HG03378 (cell line): ENCODE measurements around the gene AGK.

Experiments
- ATAC-seq: cut with Tn5 transposase; IDR thresholded peaks from one replicate; pipeline ENCODE4 v1.9.1; 2021; ENCODE audit warnings: mild to moderate bottlenecking, moderate library complexity; ENCODE audit not compliant: unreplicated experiment

AGK gene, protein sequence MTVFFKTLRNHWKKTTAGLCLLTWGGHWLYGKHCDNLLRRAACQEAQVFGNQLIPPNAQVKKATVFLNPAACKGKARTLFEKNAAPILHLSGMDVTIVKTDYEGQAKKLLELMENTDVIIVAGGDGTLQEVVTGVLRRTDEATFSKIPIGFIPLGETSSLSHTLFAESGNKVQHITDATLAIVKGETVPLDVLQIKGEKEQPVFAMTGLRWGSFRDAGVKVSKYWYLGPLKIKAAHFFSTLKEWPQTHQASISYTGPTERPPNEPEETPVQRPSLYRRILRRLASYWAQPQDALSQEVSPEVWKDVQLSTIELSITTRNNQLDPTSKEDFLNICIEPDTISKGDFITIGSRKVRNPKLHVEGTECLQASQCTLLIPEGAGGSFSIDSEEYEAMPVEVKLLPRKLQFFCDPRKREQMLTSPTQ

DNA sequence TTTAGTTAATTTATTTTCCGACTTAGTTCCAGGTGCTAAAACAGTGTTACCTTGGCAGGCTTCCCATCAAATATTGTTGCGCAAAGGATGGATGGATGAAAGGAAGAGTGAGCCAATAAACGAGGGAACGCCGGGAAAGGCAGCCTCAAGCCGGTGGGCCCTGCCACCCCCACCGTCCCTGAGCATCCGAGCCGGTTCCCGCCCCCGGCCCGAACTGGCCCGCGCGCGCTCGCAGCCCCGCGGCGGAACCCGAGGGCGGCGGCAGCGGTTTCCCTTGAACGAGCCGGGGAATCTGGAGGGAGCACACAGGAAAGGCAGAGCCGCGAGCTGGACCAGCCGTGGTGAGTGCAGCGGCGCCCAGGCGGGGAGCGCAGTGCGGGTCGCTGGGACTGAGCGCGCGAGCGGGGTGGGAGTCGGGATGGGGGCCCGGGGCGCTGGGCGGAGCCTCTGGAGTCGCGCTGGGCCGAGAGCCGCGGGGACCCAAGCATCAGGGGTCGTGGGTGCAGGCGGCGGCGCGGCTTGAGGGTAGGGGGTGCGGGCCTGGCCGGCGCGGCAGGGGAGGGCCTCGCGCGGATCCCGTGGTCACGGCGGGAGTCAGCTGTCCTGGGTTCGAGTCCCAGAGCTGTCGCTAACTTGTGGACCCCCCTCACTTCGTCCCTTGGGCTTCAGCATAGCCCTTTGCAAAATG is at the start of gene AGK:
Gene AGK (plus strand): TSS at position 317 of the 688 bp plus-strand sequence. CDS start 4,057 bp downstream, outside the sequence.
- peak; percentile 82 for ATAC-seq

DNA sequence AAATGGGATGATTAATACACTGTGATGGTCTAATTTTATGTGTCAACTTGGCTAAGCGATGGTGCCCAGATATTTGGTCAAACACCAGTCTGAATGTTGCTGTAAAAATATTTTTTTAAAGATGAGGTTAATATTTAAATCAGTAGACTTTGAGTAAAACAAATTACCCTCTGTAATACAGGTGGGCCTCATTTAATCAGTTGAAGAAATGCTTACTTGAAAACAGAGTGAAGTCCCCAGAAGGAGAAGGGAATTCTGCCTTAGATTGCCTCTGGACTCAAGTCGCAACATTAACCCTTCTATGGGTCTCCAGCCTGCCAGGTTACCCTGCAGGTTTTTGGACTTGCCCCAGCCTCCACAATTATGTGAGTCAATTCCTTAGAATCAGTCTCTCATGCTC is 49.8 kb upstream of the AGK start:
- ATAC-seq, result no peak

DNA sequence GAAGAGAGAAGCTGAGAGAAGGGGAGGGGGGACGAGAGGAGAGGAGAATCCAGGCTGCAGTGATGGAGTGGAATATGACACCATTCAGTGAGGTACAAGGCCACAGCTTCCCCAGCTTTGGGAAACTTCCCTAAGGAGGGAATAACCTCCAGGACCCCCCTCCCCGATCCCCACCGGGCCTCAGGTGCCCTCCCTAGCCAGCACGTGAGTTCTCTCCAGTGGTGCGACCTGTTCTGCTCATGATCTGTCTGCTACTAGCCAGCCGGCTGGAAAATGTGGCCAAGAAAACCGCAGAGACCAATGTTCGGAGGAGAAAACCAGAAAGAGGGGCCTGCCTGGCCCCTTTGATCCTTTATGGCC is 39.9 kb upstream of the AGK start:
- no peak for ATAC-seq

DNA sequence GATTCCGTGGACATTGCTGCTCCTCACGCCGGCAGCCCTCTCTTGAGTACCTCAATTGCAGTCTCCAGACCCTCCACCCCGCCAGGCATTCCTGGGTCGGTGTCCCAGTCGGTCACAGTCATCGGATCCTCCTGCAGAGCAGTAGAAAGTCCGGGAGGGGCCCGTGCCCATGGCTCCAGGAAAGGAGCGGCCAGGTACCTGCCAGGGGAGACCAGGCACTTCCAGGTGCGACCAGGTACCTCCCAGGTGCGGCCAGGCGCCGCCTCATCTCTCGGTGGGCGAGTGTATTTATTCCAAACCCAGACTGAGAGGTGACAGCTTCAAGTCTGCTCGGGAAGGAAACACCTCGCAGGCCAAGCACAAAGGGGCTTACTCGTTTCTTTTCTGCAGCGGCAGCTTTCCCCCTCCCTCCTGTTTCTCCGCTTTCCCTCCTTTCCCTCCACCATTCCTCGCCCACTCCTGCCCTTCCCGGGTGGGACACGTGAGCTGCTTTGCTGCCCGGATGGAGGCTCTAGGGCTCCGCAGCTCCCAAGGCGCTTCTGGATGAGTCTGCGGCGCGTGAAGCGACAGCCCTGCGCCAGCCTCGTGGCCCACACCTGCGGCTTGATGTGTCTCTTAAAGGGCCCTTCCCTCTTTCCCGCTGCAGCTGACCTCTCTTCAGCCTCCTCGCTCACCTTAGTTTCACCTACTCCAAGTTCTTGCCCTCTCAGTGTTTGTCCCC is 39.4 kb upstream of the AGK start:
- no peak for ATAC-seq

DNA sequence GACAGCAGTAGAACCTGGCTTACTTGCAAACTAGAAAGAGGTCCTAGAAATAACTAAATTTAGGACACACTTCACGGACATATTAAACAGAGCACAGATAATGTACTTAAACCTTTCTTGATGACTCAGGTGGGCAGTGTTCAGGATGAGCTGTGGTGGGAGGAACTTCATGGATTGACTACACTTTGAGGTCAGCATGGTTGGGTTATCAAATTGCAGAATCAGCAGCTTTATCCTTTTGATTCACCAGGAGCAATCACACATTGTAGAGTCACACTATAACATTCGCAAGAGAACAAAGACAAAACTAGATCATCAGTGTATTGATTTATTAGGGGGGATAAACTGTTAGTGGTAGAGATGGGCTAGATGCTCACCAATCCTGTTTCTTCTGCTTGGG is 38.6 kb upstream of the AGK start:
- ATAC-seq, result no peak

DNA sequence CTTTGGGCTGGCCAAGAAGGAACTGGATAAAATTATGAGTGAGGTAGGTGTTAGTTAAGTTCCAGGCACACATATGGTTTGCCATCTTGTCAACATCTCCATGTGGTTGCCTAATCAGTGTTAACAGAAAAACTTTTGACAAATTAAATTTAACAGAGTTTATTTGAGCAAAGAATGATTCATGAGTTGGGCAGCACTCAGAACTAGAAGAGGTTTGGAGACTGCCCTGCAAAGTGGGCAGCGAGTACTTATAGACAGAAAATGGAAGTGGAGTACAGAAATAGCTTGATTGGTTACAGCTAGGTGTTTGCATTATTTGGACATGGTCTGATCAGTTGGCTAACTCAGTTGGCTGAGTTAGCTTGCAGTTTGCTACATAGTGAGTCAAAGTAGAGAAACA is 37.5 kb upstream of the AGK start:
- ATAC-seq, result no peak

DNA sequence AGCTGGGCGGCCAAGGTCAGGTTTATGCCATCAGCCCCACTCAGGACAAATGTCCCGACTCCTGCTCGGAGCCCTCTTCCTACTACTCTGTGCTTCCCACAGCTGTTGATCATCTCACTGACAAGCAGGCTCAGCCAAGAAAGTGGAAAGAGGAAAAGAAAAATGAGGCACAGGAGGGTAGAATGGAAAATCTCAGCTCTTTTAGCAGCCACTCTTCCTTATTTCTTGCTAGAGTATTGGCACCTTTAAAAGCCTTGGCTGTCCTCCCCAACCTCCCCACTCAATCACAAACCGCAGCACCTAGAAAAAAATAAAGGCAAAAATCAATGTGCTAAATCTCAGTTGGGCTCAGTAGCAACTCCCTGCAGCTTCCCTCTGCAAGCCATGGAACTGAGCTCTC is 35.3 kb upstream of the AGK start:
- ATAC-seq, result no peak

DNA sequence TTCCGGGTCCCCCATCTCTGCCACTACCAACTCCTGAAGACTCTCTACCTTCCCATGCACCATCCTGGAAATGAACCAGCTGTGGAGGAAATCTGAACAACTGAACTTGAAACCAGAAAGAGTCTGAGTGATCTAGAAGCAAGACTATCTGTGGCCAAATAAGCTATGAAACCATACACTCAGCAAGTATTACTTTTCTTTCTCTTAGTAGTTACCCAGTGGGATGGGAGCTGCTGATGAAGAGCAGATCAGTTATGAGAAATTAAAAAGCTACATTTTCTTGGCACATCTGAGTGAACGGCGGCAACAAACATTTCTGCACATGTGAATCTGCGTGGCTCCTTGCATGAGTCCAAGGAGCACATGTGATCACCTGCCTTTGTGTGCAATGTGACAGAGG is 31.6 kb upstream of the AGK start:
- ATAC-seq, result no peak

DNA sequence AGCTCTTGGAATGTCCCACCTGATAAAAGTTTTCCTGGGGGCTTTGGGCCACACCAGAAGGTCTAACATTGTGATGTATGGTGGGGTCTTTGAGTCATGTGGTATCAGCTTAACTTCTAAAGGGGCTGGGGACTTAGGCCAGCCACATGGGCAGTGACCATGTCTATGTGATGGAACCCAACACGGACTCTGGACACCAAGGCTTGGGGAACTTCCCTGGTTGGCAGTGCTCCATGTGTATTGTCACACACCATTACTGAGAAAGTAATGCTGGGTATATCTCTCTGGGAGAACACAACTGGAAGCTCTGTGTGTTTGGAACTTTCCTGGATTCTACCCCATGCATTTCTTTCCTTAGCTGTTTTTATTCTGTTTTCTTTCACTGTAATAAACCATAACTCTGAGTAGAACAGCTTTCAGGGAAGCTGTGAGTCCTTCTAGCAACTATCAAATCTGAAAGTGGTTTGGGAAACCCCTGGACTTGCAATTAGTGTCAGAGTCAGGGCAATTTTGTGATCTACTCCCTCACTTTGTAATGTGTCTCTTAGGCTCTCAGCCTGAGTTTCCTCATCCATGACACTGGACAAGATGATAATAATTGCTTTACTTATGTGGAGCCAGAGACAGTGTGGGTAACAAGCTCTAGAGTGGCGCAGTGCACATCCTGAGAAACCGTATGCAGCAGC is 28.4 kb upstream of the AGK start:
- no peak for ATAC-seq

DNA sequence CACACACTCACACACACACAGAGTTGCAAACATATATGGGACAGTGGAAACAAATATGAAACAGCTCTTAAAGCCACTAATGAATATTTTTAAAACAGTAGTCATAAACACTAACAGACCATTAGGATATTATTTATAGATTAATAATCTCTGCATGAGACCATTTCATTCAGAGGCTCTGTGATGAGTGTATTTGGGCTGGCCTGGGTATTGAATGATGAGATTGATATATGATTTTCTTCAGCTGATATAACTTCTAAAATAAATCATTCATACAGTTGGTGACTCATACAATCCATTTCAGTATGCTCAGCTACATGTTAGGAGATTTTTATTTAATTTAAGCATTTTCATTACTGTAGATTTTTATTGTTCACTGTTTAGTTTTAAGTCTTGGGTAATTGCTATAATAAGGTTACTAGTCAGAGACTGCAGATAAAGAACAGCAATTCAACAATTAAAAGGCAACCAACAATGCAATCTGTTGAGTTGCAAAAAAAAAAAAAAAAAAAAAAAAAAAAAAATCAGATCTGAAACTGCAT is 25.2 kb upstream of the AGK start:
- ATAC-seq, result no peak

DNA sequence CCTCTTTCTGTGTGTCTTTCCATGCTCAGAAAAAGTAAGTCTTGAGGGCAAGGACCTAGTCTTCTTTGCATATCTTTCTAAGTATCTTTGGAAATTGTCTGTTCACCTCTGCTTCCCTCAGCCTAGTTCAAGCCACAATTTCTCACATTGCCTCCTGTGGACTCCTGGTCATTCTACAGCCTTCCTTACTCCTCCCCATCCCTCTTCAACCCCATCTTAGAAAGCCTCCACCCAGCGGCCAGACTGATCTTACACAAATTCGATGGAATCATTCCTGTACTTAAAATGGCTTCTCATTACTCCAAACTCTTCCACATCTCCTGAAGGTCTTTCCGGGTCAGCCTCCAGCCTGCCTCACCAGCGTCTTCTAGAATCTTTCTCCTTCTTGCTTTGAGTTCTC is 24.1 kb upstream of the AGK start:
- no peak for ATAC-seq

DNA sequence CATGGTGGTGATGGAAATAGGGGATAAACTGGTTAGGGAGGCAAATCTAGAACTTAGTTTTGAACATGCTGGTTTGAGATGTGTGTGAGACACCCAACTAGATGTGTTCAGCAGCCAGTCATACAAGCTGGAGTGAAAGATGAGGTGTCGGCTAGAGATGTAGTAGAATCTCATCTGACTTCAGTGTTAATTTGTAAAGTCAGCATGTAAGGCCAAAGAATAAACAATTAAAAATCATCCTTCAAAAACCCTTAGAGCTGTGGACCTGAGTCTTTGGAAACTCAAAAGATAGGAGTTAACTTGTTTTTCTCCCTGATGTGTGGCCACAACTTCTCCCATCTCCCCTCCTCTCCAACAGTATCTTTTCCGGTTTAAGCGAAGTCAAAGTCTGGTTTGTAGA is 22.8 kb upstream of the AGK start:
- ATAC-seq, result no peak

DNA sequence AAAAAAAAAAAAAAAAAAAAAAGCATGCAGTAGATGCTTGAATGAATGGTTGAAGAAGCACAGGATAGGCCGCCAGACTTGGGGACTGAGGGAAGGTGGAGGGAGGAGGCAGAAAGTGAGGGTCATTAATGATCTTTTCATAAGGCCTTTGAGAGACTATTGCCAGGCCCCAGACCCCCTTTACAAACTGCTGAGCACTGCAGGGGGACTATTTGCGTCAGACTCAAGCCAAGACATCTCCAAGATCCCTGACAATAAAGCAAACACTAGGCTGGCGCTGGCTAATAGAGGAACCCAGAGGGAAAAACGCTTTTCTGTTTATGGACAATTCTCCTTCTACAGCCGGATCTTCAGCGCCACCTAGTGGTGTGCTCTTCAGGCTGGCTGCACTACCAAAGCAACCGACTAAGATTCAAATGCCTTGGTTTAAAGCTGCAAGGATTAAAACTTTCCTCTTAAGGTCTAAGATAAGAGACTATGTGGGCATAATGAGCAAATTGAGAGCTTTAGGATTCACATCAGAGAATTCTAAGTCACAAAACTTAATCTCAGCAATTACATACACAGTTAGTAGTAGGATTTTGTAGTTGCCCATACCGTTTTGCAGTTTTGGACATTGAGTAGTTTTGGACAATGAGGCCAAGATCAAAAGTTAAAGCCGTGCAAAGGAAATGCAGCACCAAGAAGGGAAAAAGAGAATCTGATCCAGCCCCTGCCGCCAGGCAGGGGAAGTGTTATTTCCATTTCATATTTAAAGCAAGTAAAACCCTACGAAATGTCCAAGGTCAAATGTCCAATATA is 17.9 kb upstream of the AGK start:
- peak; percentile 60 for ATAC-seq

DNA sequence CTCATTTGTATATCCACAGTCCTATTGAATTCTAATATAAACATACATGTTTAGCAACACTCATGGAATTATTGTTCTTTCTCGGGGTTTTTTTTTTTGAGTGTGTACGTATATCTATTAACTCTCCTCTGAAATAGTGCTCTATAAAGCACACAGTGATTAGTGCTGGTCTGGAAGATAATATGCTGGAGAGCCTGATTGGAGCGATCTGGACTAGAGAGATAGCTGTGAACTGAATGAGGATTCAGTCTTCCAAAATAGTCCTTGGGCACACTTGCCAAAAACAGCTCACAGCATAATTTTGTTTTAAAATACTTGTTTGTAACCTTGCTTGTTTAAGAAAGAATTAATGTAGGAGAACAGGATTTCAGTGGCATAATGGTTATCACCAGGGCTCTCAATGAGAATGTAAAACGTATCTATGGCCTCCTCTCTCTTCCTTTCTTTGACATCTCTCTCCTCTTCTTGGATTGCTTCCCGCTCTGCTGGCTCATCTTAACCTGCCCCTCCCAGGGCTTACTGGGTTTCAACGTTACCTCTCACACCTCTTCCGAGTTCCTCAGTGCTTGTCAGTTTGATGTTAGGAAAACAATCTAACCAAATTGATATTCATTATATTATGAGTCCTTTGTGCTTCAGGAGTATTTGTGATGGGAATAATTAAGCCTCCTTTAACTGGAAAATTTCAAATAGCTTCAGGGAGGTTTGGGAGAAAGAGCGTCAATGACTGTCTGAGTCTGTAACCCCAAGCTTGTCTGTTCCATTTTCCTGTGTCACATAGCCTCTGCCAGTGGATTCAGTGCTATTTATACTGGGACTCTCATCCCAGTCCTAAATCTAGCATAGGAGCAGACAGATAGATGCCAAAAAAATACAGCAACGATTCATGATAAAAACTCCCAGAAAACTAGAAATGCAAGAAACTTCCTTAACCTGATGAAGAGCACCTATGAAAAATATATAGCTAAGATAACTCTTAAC is 16.2 kb upstream of the AGK start:
- ATAC-seq, result no peak

DNA sequence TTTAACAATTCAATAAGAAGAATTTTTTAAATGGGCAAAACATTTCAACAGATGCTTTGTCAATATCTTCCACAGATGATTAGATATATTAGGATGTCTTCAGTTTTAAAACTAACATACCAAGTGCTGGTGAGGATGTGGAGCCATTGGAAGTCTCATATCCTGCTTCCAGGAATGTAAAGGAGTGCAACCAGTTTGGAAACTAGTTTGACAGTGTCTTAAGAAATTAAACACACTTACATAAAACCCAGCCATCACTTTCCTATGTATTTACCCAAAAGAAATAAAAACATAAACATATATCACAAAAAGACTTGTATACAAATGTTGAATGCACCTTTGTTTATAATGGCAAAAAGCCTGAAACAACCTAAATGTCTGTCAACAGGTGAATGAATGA is 13.3 kb upstream of the AGK start:
- no peak for ATAC-seq

DNA sequence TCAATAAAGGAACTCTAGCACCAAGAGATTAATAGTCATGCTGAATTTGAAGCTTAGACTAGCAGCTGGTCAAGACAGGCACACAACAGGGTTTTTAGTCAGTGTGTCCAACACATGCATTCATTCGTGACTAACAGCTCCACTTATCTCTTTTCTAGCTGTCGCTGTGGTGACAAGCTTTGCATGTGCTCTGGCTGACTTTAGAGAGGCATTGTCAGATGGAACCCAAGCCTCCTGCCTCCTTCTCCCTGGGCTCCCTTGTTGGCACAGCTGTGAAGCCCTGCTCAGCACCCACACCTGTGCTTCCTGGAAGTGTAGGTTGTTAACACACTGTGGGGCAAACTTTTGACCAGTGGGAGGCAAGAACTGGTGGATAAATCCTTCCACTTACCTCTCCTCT is 9.8 kb upstream of the AGK start:
- no peak for ATAC-seq

DNA sequence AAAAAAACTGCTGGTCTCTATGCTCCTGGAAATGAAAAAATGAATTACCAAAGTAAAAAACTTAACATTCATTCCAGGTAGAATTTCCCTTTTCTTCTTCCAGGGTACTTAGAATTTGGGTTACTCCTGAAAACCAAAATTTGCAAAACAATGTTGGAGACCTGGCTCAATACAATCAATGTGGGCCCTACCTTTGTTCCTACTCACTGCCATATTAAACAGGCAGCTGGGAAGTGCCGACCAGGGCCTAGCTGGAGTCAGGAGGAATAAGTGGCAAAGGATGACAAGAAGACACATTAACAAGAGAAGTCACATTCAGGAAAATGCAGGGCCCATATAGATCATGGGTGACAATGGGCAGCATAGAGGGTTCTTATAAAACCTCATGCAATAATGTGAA is 6.4 kb upstream of the AGK start:
- no peak for ATAC-seq

DNA sequence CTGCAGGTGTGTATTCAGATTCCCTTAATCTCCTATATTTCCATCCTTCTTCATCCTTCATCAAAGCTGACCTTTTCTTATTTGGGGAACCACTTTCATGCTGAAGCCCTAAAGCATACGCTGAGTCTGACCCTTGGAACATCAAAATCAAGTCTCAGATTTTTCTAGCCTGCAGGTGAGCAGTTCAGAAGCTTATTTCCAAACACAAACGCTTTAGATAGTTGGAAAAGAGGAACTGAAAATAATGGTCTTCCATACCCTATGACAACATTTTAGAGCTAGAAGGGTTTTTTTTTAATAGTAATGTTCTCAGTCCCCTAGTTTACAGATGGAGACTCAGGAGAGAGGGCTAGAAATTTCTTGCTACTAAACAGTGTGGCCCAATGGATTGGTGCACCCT is 1.6 kb upstream of the AGK start:
- ATAC-seq, result no peak
